GM10248 (cell line): Measurements from ENCODE around the gene ABCA5.

ENCODE experiments used
- CTCF ChIA-PET: fragments of 300-600 bp; sonication (Branson Sonifier 250); formaldehyde crosslinking; extraction: SDS; loops from one replicate; lab custom pipeline; 2021; ENCODE audit warnings: antibody characterized with exemption; lab: Yijun Ruan, JAX
- POLR2A ChIA-PET: fragments of 350-650 bp; sonication (Branson Sonifier 250); formaldehyde crosslinking; extraction: SDS; loops from one replicate; lab custom pipeline; 2020; ENCODE audit warnings: antibody characterized with exemption; lab: Yijun Ruan, JAX
- DNase-seq: peaks from one replicate; pipeline ENCODE4 v3.0.0; 2012; ENCODE audit errors: extremely low spot score
- CTCF ChIP-seq: IDR thresholded peaks from 2 replicates; pipeline ENCODE4 v1.5.1; 2012; ENCODE audit warnings: mild to moderate bottlenecking, low read depth; ENCODE audit errors: extremely low read depth, missing control alignments, control extremely low read depth

The ABCA5 gene

GRCh38 chr17:69254187-69254586 is 72.7 kb downstream of the ABCA5 start:
- ChIA-PET POLR2A (no interaction called here), CTCF (interaction anchor here (1.3 kb wide), 1 partner anchor 51 kb away, joined by 3 read pairs; no protein-coding TSS in a partner anchor)
- no peak for DNase-seq
- no peak for TF ChIP-seq CTCF

- ChIA-PET POLR2A (interaction anchor here (0.5 kb wide), 1 partner anchor 65 kb away, joined by 4 read pairs; no protein-coding TSS in a partner anchor), CTCF (interaction anchor here (1.2 to 5.0 kb wide), 3 partner anchors 10 to 479 kb away, joined by 3 to 42 read pairs (median 3); no protein-coding TSS in a partner anchor)
- TF ChIP-seq CTCF = no peak
- no peak for DNase-seq
These were observed 76.3 kb downstream of the ABCA5 start for GRCh38 chr17:69250641-69251040.

GRCh38 chr17:69246726-69247375 is 80.1 kb downstream of the ABCA5 start:
- ChIA-PET CTCF (interaction anchor here (1.1 to 5.0 kb wide), 9 partner anchors 11 to 475 kb away, joined by 3 to 42 read pairs (median 5); no protein-coding TSS in a partner anchor), POLR2A (no interaction called here)
- DNase-seq = peak; percentile 35
- peak; percentile 46 for TF ChIP-seq CTCF

GRCh38 chr17:69246202-69246601 is 80.7 kb downstream of the ABCA5 start:
- CTCF ChIA-PET = interaction anchor here (1.3 to 5.0 kb wide), 4 partner anchors 451 to 471 kb away, joined by 3 to 42 read pairs (median 8); no protein-coding TSS in a partner anchor
- DNase-seq = no peak
- TF ChIP-seq CTCF = no peak
- POLR2A ChIA-PET = no interaction called here

GRCh38 chr17:69245617-69246016 is 81.3 kb downstream of the ABCA5 start:
- ChIA-PET CTCF (interaction anchor here (0.9 to 2.2 kb wide), 6 partner anchors 10 to 474 kb away, joined by 3 to 9 read pairs (median 6); no protein-coding TSS in a partner anchor), POLR2A (no interaction called here)
- TF ChIP-seq CTCF = no peak
- DNase-seq = peak; percentile 10

GRCh38 chr17:69239611-69240600 is 87.0 kb downstream of the ABCA5 start:
- CTCF ChIA-PET = interaction anchor here (1.0 to 5.8 kb wide), 4 partner anchors 8 to 480 kb away, joined by 4 to 32 read pairs (median 6); no protein-coding TSS in a partner anchor
- no peak for DNase-seq
- TF ChIP-seq CTCF = no peak
- POLR2A ChIA-PET = no interaction called here
